Panc1 (cell line): Measurements from ENCODE around the gene HTRA3. TPM values are rescaled to one million over a fixed set of nuclear protein-coding genes. Genes with fewer than 3 reads are reported as not detected.

ENCODE experiments used
- ATAC-seq: fragments of 200-7000 bp; cut with Tn5 transposase; 2 replicates; pipeline ENCODE4 v1.9.1; 2020; ENCODE audit warnings: mild to moderate bottlenecking, moderate library complexity
- BruUV-seq: library from RNA; stranded (reverse); fragments of 400-500 nt; replicated peaks from 2 replicates; lab custom pipeline; 2021; lab: Mats Ljungman, UMichigan
- CTCF ChIA-PET: fragments of 300-600 bp; sonication (Branson Sonifier 250); formaldehyde crosslinking; loops from one replicate; lab custom pipeline; 2022; ENCODE audit warnings: antibody characterized with exemption; lab: Charles Lee
- POLR2A ChIA-PET: fragments of 300-600 bp; sonication (Branson Sonifier 250); formaldehyde crosslinking; loops from one replicate; lab custom pipeline; 2022; ENCODE audit warnings: antibody characterized with exemption; lab: Charles Lee
- DNase-seq: peaks from one replicate; pipeline ENCODE4 v3.0.0-alpha.2; 2010; ENCODE audit warnings: low read depth, low spot score
- H3K27ac ChIP-seq: 2 replicates; pipeline ENCODE4 v1.5.1; 2011; ENCODE audit warnings: mild to moderate bottlenecking, low read length, inconsistent platforms
- H3K27me3 ChIP-seq: fragments of 200-500 bp; sonication (Bioruptor generic); 2 replicates; pipeline ENCODE4 v1.6.0; 2014; ENCODE audit warnings: low read length, inconsistent platforms; ENCODE audit not compliant: control insufficient read depth, insufficient read depth
- H3K36me3 ChIP-seq: fragments of 200-500 bp; sonication (Bioruptor generic); 2 replicates; pipeline ENCODE4 v1.5.1; 2014; ENCODE audit warnings: inconsistent platforms, mild to moderate bottlenecking, low read length, moderate library complexity; ENCODE audit not compliant: control insufficient read depth, insufficient read depth
- H3K4me1 ChIP-seq: 2 replicates; pipeline ENCODE4 v1.5.1; 2011; ENCODE audit warnings: inconsistent platforms, mild to moderate bottlenecking, low read length, moderate library complexity; ENCODE audit not compliant: control insufficient read depth, insufficient read depth
- H3K4me3 ChIP-seq, 2 experiments: 2 replicates each; pipeline ENCODE4 v1.5.1; 2011 to 2012; ENCODE audit warnings: low read depth in 2 of 2, low read length in 2 of 2, mild to moderate bottlenecking in 2 of 2, inconsistent platforms in 1 of 2, moderate library complexity in 1 of 2
- H3K9me3 ChIP-seq: fragments of 200-500 bp; sonication (Bioruptor generic); 2 replicates; pipeline ENCODE4 v1.5.1; 2014; ENCODE audit warnings: low read depth, mild to moderate bottlenecking, inconsistent platforms, low read length, moderate library complexity; ENCODE audit not compliant: control insufficient read depth, insufficient read depth
- CTCF ChIP-seq: fragments of 450-650 bp; IDR thresholded peaks from 2 replicates; pipeline ENCODE4 v1.5.1; 2017; ENCODE audit warnings: mild to moderate bottlenecking
- POLR2AphosphoS5 ChIP-seq: IDR thresholded peaks from 2 replicates; pipeline ENCODE4 v1.6.1; 2012; ENCODE audit warnings: mild to moderate bottlenecking, low read depth, low read length, moderate library complexity
- REST ChIP-seq, 2 experiments: IDR thresholded peaks; 2 replicates each; pipeline ENCODE4 v1.6.1; 2011 to 2012; ENCODE audit warnings: low read depth in 2 of 2, control low read depth in 1 of 2, low read length in 1 of 2, mild to moderate bottlenecking in 1 of 2, moderate library complexity in 1 of 2; ENCODE audit not compliant: insufficient read depth in 1 of 2
- SIN3A ChIP-seq: IDR thresholded peaks from 2 replicates; pipeline ENCODE4 v1.6.1; 2012; ENCODE audit warnings: low read depth, mild to moderate bottlenecking, low read length, moderate library complexity, borderline replicate concordance; ENCODE audit not compliant: insufficient read depth
- TCF7L2 ChIP-seq: IDR thresholded peaks from 2 replicates; pipeline ENCODE4 v1.6.1; 2011; ENCODE audit warnings: mild to moderate bottlenecking, low read depth, low read length, inconsistent platforms
- in situ Hi-C: cut with HindIII; loops from 2 replicates; pipeline ENCODE4 v1.10.0; 2016; ENCODE audit warnings: low sequenced_read_pairs, low pct_unique_long_range_greater_than_20kb
- intact Hi-C: fragments of 100-400 bp; cut with micrococcal nuclease; formaldehyde crosslinking; loops from one replicate; pipeline ENCODE4 v1.10.0; 2022; ENCODE audit not compliant: unreplicated experiment
- total RNA-seq: library from RNA; stranded (reverse); gene quantifications from one replicate; pipeline ENCODE4 v1.2.1, GENCODE V29; 2021; ENCODE audit not compliant: unreplicated experiment

HTRA3 gene
- total RNA-seq, 1 experiment from 2014 or later = 0.98 TPM

- POLR2A ChIA-PET = no interaction called here
- Histone ChIP-seq H3K27ac (no peak overlapping the region), H3K4me3 (no peak overlapping the region), H3K36me3 (no peaks in the 10 kb centered on the region), H3K9me3 (no peaks in the 10 kb centered on the region), H3K4me1 (no peaks in the 10 kb centered on the region), H3K27me3 (no peaks in the 10 kb centered on the region)
- no peak for ATAC-seq
- no peak for DNase-seq
- TF ChIP-seq POLR2AphosphoS5 (no peak), REST (IDR thresholded peaks at IDR 0.05; ENCODE audit: insufficient read depth in 1 of 2, low read depth in 2 of 2, low read length in 1 of 2) (no peak), CTCF (no peak), SIN3A (no peak), TCF7L2 (no peak)
- no TSS peak for BruUV-seq
- CTCF ChIA-PET = no interaction called here
- in situ Hi-C loops = no loop called here
- intact Hi-C loops = no loop called here
Observed at GRCh38 chr4:8295471-8295870, 25.9 kb downstream of the HTRA3 start.

- CTCF ChIA-PET = no interaction called here
- POLR2A ChIA-PET = no interaction called here
- intact Hi-C loops = no loop called here
- TF ChIP-seq REST (IDR thresholded peaks at IDR 0.05; ENCODE audit: insufficient read depth in 1 of 2, low read depth in 2 of 2, low read length in 1 of 2) (no peak), CTCF (no peak), TCF7L2 (no peak), SIN3A (no peak), POLR2AphosphoS5 (no peak)
- DNase-seq (no peak), ATAC-seq (no peak)
- in situ Hi-C loops = no loop called here
- H3K36me3 ChIP-seq = no peaks in the 10 kb centered on the region
- BruUV-seq = no TSS peak
- no peaks in the 10 kb centered on the region for H3K4me1 ChIP-seq
- no peak overlapping the region for H3K27ac ChIP-seq
- H3K27me3 ChIP-seq = no peaks in the 10 kb centered on the region
- H3K9me3 ChIP-seq = no peaks in the 10 kb centered on the region
- no peak overlapping the region for H3K4me3 ChIP-seq
Observed at GRCh38 chr4:8296491-8296890, 26.9 kb downstream of the HTRA3 start.
